Mucosa of descending colon (tissue), 3 donors: ENCODE results near the gene LYPD6B. TPM values are rescaled to one million over a fixed set of nuclear protein-coding genes. Genes with fewer than 3 reads are reported as not detected.

Experiments used
- ATAC-seq: fragments of 200-7000 bp; cut with Tn5 transposase; one replicate; pipeline ENCODE4 v1.9.1; 2020; ENCODE audit warnings: mild to moderate bottlenecking, moderate library complexity
- DNase-seq, 3 donors: peaks; one replicate each; pipeline ENCODE4 v3.0.0-alpha.2; 2020
- H3K36me3 ChIP-seq: fragments of 200-600 bp; one replicate; pipeline ENCODE4 v1.8.0; 2021; ENCODE audit warnings: low read depth, mild to moderate bottlenecking
- H3K4me1 ChIP-seq: fragments of 200-600 bp; one replicate; pipeline ENCODE4 v1.8.0; 2021; ENCODE audit warnings: low read depth, mild to moderate bottlenecking
- H3K4me3 ChIP-seq: fragments of 200-600 bp; one replicate; pipeline ENCODE4 v1.8.0; 2021; ENCODE audit warnings: mild to moderate bottlenecking
- H3K9me3 ChIP-seq: fragments of 200-600 bp; one replicate; pipeline ENCODE4 v1.8.0; 2021; ENCODE audit warnings: mild to moderate bottlenecking
- CTCF ChIP-seq: fragments of 200-600 bp; IDR thresholded peaks from one replicate; pipeline ENCODE4 v1.8.0; 2022; ENCODE audit warnings: antibody characterized with exemption, mild to moderate bottlenecking
- intact Hi-C, 2 donors: fragments of 100-400 bp; cut with DNase I in 1 of 2; cut with micrococcal nuclease in 1 of 2; formaldehyde crosslinking; loops; one replicate each; pipeline versions ENCODE4 v1.11.0 to v1.11.1; 2022; cut with DNase I, micrococcal nuclease
- total RNA-seq, 3 donors: library from RNA; stranded (reverse); fragmentation: NEBNext Ultra II Directional in 2 of 3; extraction: Animal tissue kit (Norgen Biotek cat#: 25700) in 2 of 3; gene quantifications; one replicate each; pipeline versions ENCODE4 v1.2.1 to v1.2.4, GENCODE V29; 2021 to 2023
- donor health status: DM: no; HTN: no; CAD: no; lungs with moderate emphysema.
- donor health status: DM: no; HTN: no; CAD: no.
- donor health status: DM: no; HTN: yes; CAD: no.

Gene LYPD6B
- total RNA-seq, 3 donors from 2014 or later: 0.28 to 1.7 (median 1.1) TPM

- ATAC-seq (no peak), DNase-seq (no peak)
- no peak for TF ChIP-seq CTCF
- Histone ChIP-seq H3K36me3 (no peaks in the 10 kb centered on the region), H3K4me1 (no peaks in the 10 kb centered on the region), H3K4me3 (no peak overlapping the region), H3K9me3 (no peaks in the 10 kb centered on the region)
- intact Hi-C loops: no loop called here
These were observed 39.4 kb downstream of the LYPD6B start for GRCh38 chr2:149077861-149078260.

GRCh38 chr2:149080099-149080498 lies 41.6 kb downstream of the LYPD6B start:
- no peaks in the 10 kb centered on the region for H3K36me3 ChIP-seq
- no peak for ATAC-seq
- no peak for DNase-seq
- H3K4me3 ChIP-seq: no peak overlapping the region
- H3K4me1 ChIP-seq: no peaks in the 10 kb centered on the region
- no peaks in the 10 kb centered on the region for H3K9me3 ChIP-seq
- intact Hi-C loops: no loop called here
- TF ChIP-seq CTCF: no peak

DNA sequence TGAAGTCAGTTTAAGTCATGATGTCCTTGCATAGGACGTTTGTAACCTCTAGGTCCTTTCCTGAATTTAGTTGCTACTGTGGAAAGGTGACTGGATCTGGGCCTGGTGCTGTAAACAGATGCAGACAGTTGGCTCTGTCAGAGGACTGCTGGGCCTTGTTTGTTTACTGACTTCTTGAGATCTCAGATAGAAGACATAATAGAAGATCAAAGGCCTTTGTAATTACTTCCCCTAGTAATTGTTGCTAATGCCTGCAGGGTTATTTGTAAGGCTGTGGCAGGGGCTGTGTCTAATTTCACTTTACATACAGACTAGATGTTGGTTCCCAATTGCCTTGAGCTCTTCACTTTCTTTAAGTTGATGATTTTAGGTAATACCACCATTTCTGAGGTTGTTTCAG lies 42.5 kb downstream of the LYPD6B start:
- Histone ChIP-seq H3K9me3 (no peaks in the 10 kb centered on the region), H3K36me3 (no peaks in the 10 kb centered on the region), H3K4me1 (no peaks in the 10 kb centered on the region), H3K4me3 (no peak overlapping the region)
- no peak for TF ChIP-seq CTCF
- intact Hi-C loops: no loop called here
- no peak for ATAC-seq
- DNase-seq: no peak

GRCh38 chr2:149082079-149082478 lies 43.6 kb downstream of the LYPD6B start:
- no peaks in the 10 kb centered on the region for H3K36me3 ChIP-seq
- intact Hi-C loops: no loop called here
- no peak for TF ChIP-seq CTCF
- H3K4me3 ChIP-seq: no peak overlapping the region
- H3K4me1 ChIP-seq: no peaks in the 10 kb centered on the region
- DNase-seq: no peak
- no peak for ATAC-seq
- no peaks in the 10 kb centered on the region for H3K9me3 ChIP-seq

GRCh38 chr2:149082735-149083134 lies 44.2 kb downstream of the LYPD6B start:
- no peak for DNase-seq
- no peak for TF ChIP-seq CTCF
- no peak for ATAC-seq
- Histone ChIP-seq H3K4me1 (no peaks in the 10 kb centered on the region), H3K9me3 (no peaks in the 10 kb centered on the region), H3K36me3 (no peaks in the 10 kb centered on the region), H3K4me3 (no peak overlapping the region)
- intact Hi-C loops: no loop called here
